Epithelial cell of esophagus (primary cell): Measurements from ENCODE around the gene GPATCH8.

ENCODE experiments used
- DNase-seq: peaks from one replicate; pipeline ENCODE4 v3.0.0; 2010; ENCODE audit warnings: low read depth
- H3K4me3 ChIP-seq: 2 replicates; pipeline ENCODE4 v1.5.1; 2011; ENCODE audit warnings: mild to moderate bottlenecking, low read length, control low read depth
- CTCF ChIP-seq: IDR thresholded peaks from 2 replicates; pipeline ENCODE4 v1.5.1; 2011; ENCODE audit warnings: low read depth, mild to moderate bottlenecking, low read length, control low read depth, inconsistent platforms; ENCODE audit not compliant: insufficient read depth; ENCODE audit errors: missing control alignments

Gene GPATCH8

DNA sequence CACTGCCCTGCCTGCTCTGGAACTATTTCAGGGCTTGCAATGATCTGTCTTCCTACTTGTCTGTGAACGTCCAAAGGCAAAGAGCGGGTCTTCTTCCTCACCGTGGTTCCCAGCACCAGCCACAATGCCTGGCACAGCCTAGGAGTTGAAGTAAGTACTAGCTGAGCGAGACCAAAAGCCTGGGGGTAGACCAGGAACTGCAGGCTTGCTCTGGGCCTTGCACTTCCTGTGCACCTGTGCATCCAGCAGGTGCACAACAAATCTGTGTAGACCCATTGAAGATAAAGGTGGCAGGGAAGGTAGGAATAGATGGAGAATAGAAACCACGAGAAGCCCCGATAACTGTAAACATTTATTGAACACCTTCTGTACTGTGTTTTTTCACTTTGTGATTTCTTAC is 144.2 kb downstream of the GPATCH8 start:
- no peak for TF ChIP-seq CTCF
- DNase-seq: no peak
- H3K4me3 ChIP-seq: no peak overlapping the region

DNA sequence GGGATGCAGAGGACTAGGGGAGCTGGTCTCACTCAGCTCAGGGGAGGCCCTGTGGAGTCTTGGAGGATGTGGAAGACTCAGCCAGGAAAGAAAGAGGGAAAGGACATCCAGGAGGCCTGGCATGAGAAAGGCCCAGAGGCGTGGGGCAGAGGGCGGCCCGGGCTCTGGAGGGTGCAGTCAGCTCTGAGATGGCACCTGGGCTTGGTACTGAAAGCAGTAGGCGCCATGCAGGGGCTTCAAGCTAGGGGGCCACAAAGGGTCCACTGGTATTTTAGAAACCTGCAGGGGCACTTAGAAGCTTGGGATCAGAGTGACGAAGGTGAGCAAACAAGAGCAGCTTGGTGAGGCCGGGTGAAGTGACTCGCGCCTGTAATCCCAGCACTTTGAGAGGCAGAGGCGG is 145.1 kb downstream of the GPATCH8 start:
- no peak for DNase-seq
- H3K4me3 ChIP-seq: no peak overlapping the region
- no peak for TF ChIP-seq CTCF

GRCh38 chr17:44356241-44356640 is 147.0 kb downstream of the GPATCH8 start:
- DNase-seq: no peak
- H3K4me3 ChIP-seq: no peak overlapping the region
- TF ChIP-seq CTCF: no peak

DNA sequence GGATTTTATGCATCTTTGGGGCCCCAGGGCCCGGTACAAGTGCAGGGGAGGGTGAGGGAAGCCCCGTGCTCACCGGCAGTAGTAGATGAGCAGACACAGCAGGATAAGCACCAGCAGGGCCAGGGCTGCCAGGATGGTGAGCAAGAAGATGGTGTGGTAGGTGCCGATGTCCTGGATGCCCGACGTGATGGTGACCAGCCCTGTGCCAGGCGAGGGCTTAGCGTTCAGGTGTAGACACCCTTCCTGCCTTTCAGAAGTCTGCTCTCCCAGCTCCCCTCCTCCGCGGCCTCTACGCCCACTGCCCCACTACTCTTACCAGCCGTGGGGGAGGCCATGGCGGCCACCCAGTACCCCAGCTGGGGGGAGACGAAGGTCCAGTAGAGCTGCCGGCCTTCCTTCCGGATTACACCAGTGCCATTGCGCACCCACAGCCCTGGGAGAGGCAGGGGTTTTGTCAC is 147.5 kb downstream of the GPATCH8 start:
- TF ChIP-seq CTCF: no peak
- no peak overlapping the region for H3K4me3 ChIP-seq
- DNase-seq: no peak

DNA sequence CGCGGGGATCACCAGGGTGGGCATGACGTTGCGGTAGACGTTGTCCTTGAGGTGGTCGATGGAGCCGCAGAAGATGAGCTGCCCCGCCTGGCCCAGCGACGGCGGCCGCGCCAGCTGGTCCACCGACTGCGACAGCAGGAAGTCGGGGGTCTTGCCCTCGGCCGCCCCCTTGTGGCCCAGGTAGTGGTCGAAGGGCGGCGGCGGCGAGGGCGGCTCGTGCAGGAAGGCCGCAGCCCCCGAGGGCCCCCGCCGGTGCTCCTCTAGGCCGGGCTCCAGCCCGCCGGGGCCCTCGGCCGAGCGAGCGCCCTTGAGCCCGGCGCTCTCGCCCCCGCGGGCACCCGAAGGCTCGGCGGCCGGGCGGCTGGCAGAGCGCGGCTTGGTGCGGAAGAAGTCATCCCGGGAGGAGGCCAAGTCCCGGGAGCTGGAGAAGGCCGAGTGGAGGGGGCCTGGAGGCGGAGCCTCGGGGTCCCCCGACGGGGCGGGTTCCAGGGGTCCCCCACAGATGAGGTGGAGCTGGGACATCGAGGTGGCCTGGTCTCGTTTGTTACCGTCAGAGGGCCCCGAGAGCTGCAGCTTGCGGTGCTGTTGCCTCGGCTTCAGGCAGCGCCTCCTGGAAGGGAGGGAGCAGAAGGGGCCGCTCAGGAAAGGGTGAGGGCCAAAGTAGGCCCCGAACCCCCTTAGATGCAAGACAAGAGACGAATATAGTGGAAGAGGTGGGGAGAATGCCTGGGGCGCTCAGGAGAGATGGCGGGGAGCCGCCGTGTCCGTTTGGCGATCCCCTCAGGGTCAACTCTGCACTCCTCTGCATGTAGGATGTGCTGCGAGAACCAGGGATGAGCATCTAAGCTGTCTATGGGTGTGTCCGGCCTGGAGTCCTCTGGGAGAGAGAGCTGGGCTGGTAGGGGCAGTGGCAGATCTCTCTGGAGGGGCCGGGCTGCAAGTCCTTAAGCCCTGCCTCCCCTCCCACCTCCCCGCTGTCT is 148.3 kb downstream of the GPATCH8 start:
- no peak for DNase-seq
- H3K4me3 ChIP-seq: no peak overlapping the region
- no peak for TF ChIP-seq CTCF

- TF ChIP-seq CTCF: no peak
- DNase-seq: no peak
Observed at GRCh38 chr17:44353672-44354331, 149.4 kb downstream of the GPATCH8 start.

More at GRCh38 chr17:44353672-44354331, 149.4 kb downstream of the GPATCH8 start:
- H3K4me3 ChIP-seq: peak overlapping the region; percentile 8
